Occipital lobe (tissue), 2 donors: ENCODE results near the gene LARGE1. TPM values are rescaled to one million over a fixed set of nuclear protein-coding genes. Genes with fewer than 3 reads are reported as not detected.

ENCODE experiments used
- DNase-seq: peaks from one replicate; lab custom pipeline; 2025; lab: John Stamatoyannopoulos, UW
- total RNA-seq: library from RNA; depleted of rRNA; stranded (reverse); fragments of >200 nt; gene quantifications from one replicate; pipeline ENCODE4 v1.2.3, GENCODE V29; 2014

LARGE1 gene
- total RNA-seq, 1 donor from 2014 or later = 37.3 TPM

- no peak for DNase-seq
Measured at GRCh38 chr22:33823552-33823951, 96.7 kb downstream of the LARGE1 start.

DNA sequence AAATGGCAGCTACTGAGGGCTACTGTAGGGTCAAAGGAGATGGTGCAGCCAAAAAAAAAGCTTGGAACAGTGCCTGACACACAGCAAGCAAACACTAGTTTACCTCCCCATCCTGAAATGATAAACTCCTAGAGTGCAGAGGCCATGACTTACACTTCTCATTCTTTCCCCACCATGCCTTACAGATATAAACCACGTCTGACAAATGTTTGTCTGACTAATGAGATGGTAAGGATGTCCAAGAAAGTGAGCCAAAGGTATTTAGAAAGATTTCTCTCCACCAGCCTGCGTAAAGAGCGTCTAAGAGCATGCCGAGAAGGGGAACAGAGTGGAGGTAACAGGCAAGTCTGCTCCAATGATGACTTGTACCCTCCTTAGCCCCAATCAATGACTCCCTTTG lies 99.0 kb downstream of the LARGE1 start:
- no peak for DNase-seq

- DNase-seq = no peak
Measured at GRCh38 chr22:33819743-33820142, 100.5 kb downstream of the LARGE1 start.

DNA sequence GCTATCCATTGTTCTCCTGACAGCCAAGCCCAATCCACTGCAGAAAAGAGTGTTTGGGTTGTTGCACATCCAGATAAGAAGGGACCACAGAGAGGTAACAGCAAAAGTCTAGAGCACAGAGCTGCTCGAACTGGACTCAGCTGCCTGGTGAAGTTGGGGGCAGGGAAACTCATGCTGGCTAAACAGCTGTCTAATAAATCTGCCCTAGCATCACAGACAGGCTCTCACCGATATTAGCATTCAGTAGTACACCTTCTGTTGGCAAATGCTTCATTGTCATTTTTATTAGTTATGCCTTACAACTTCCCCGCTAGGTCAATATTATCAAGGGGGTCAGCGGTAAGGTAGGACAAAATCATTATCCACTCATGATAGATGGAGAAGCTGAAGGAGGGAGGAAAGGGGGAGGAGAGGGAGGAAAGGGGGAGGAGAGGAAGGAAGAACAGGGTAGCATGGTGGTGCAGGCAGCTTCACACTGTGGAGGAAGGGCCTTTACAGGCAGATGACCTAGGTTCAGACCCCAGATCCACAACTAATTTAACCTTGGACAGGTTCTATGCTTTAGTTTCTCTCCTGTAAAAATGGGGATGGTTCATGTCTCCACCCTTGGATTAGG lies 102.7 kb downstream of the LARGE1 start:
- no peak for DNase-seq

GRCh38 chr22:33812360-33812977 lies 107.8 kb downstream of the LARGE1 start:
- DNase-seq = no peak

- no peak for DNase-seq
Measured at GRCh38 chr22:33811686-33812085, 108.6 kb downstream of the LARGE1 start.

GRCh38 chr22:33811208-33811607 lies 109.1 kb downstream of the LARGE1 start:
- DNase-seq = no peak

DNA sequence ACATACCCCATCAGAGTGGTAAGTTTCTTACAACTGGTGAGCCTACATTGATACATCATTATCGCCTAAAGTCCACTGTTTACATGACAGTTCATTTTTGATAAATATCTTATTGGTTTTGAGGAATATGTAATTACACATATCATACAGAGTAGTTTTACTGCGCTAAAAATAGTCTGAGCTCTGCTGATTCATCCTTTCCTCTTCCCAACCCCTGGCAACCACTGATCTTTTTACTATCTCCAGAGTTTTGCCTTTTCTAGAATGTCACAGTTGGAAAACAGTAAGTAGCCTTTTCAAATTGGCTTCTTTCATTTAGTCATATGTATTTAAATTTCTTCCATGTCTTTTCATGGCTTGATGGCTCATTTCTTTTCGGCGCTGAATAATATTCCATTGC lies 112.8 kb downstream of the LARGE1 start:
- DNase-seq = no peak

- no peak for DNase-seq
Measured at GRCh38 chr22:33806191-33806590, 114.1 kb downstream of the LARGE1 start.

DNA sequence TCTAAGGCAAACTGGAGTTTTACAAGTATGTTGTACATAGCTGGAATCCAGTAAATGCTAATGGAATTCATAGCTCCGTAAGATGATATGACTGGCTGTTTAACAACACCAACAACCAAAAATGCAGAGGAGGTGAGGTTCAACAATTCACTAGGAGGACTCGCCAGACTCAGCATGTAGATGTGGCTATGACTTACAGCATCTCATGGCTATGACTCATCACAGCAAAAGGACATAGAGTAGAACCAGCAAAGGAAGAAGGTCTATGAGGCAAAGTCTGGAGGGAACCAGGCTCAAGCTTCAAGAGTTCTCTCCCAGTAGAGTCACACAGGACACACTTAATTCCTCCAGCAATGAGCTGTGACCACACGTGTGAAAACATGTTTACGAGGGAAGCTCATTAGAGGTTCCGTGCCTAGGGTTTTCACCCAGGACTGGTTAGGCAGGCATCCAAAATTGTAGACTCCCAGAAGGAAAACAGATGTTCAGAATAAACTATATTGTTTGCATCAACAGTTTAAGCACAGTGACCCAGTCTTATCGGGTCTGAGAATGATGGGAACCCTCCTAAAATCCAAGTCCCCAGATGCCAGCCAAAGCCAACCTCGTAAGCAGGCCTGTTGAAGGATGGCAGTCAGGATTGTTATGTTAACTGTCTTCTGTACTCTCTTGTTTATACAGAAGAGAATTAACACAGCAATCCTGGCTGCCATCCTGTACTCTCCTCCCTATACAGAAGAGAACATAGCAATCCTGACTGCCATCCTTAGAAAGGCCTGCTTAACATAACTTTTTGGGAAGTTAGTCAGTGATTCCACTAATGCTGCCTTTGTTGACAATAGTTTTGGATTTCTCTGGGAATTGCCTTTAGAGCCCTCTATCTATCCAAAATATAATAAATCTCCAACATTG lies 116.6 kb downstream of the LARGE1 start:
- DNase-seq = peak; percentile 5

- no peak for DNase-seq
Measured at GRCh38 chr22:33798401-33798800, 121.9 kb downstream of the LARGE1 start.

DNA sequence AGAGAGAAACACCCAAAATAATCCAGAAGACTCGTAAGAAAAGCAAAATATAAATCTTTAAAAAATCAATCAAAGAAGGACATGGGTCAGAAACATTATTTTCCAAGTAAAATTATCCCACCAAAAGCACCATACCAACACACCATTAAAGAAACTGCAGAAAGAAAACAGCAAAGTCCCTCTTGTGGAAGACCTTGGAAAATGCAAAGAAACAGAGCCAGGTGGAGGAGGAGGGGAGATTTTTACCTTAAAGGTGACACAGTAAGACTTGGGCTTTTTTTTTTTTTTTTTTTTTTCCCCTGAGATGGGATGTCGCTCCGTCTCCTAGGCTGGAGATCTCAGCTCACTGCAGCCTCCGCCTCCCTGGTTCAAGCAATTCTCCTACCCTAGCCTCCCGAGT lies 123.8 kb downstream of the LARGE1 start:
- no peak for DNase-seq

GRCh38 chr22:33793475-33793874 lies 126.8 kb downstream of the LARGE1 start:
- peak; percentile 4 for DNase-seq

DNA sequence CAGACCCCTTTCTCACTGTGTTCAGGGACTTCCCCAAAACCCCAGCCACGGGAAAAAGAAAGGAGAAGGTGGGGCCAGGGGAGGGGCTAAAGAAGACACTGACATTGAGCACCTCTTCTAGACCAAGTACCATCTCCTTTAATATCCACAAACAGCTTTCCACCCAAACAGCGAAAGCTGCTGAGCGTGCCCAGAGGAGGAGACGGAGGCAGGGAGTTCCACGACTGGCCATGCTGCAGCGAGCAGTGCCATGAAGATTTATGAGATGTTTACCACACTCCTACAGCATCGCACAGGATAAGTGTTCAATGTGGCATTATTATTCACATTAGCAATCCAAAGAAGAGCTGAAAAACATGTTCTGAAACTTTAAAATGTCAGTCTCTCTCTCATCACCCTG lies 127.4 kb downstream of the LARGE1 start:
- no peak for DNase-seq

- DNase-seq = no peak
Measured at GRCh38 chr22:33789690-33790253, 130.5 kb downstream of the LARGE1 start.

DNA sequence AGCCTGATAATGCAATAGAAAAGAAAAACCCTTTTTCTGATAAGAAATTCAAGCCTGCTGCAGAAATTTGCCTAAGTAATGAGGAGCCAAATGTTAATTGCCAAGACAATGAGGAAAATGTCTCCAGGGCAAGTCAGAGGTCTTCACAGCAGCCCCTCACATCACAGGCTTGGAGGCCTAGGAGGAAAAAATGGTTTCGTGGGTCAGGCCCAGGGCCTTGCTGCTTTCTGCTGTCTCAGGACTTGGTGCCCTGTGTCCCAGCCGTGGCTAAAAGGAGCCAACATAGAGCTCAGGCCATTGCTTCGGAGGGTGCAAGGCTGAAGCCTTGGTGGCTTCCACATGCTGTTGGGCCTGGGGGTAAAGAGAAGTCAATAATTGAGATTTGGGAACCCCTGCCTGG lies 131.3 kb downstream of the LARGE1 start:
- DNase-seq = no peak

GRCh38 chr22:33787645-33788456 lies 132.4 kb downstream of the LARGE1 start:
- no peak for DNase-seq

- DNase-seq = no peak
Measured at GRCh38 chr22:33786149-33786548, 134.1 kb downstream of the LARGE1 start.

DNA sequence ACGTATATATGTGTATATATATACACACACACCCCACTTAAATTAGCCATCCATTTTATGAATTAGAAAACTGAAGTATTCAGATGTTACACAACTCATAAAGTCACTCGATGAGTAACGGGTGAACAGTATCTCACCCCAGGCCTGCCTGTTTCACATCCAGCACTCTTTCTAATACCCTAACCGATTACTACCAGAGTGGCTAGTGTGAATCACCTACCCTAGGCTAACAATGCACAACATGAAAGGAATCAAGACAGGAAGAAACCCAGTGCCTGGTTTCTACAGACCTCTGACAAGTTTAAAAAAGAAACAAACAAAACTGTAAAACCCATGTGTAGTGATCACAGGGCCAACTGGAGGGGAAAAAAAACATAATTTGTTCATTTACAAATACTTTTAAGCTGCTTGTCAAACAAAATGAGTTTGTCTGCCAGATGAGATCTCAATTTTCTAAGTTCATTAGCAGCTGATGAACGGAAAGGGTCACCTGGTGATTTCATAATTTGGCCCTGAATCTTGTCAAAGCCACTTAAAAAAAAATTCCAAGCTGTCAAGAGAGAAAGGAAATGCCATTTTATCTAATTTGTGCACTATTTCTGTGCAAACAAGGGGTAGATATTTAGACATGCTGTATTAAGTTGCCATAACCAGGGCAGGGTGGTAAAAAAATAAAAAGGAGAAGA lies 134.8 kb downstream of the LARGE1 start:
- no peak for DNase-seq

DNA sequence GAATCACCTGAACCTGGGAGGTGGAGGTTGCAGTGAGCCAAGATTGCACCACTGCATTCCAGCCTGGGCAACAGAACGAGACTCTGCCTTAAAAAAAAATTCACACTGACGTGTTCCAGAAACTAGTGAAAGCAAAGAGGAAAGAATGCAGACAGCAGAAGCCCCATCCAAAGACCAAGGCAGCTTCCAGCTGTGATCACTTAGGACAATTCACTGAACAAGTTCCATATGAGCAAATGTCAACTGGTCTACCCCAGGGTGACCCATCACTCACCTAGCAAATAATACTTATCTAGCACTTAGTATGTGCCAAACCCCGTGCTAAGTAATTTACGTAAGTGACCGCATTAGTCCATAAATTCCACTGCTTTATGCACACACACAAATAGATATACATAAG lies 138.9 kb downstream of the LARGE1 start:
- DNase-seq = no peak
